Measurements from ENCODE around the gene ISL1.

ISL1 gene

GRCh38 chr5:51377151-51378060, 5.8 kb upstream of the ISL1 start:
- H3K36me3 ChIP-seq (ENCODE audit: insufficient read depth, low read length), result no peaks in the 10 kb centered on the region
- H3K4me1 ChIP-seq (ENCODE audit: insufficient read depth, low read length), result no peaks in the 10 kb centered on the region
- TF ChIP-seq EZH2 (IDR thresholded peaks at IDR 0.05; ENCODE audit: borderline replicate concordance, low read depth, low read length, severe bottlenecking) (no peak), CTCF (IDR thresholded peaks at IDR 0.05; ENCODE audit: borderline replicate concordance, extremely low read depth, low read length, poor library complexity, severe bottlenecking) (no peak)
- H4K20me1 ChIP-seq (ENCODE audit: insufficient read depth, low read length), result no peaks in the 10 kb centered on the region
- no peak for DNase-seq
- H3K27ac ChIP-seq (ENCODE audit: low read length), result no peak overlapping the region
- H3K27me3 ChIP-seq (ENCODE audit: insufficient read depth, low read length, poor library complexity), result peaks cover 10% of the 10 kb centered on the region
- no peaks in the 10 kb centered on the region for H3K9me3 ChIP-seq (ENCODE audit: insufficient read depth, low read length, severe bottlenecking)
- no peak for ATAC-seq (ENCODE audit: insufficient read depth, low read depth)
- no peak overlapping the region for H3K4me3 ChIP-seq (ENCODE audit: low read depth in 1 of 2, low read length in 2 of 2)
- H2AFZ ChIP-seq (ENCODE audit: low read depth, low read length), result no peak overlapping the region
- H3K4me2 ChIP-seq (ENCODE audit: insufficient read depth, low read length), result no peak overlapping the region
- no peaks in the 10 kb centered on the region for H3K79me2 ChIP-seq (ENCODE audit: insufficient read depth, low read length)
- H3K9ac ChIP-seq (ENCODE audit: low read depth, low read length), result no peak overlapping the region

- Histone ChIP-seq H3K4me1 (ENCODE audit: insufficient read depth, low read length) (no peaks in the 10 kb centered on the region), H3K4me3 (ENCODE audit: low read depth in 1 of 2, low read length in 2 of 2) (no peak overlapping the region), H3K4me2 (ENCODE audit: insufficient read depth, low read length) (no peak overlapping the region), H3K79me2 (ENCODE audit: insufficient read depth, low read length) (no peaks in the 10 kb centered on the region), H4K20me1 (ENCODE audit: insufficient read depth, low read length) (no peaks in the 10 kb centered on the region), H3K9ac (ENCODE audit: low read depth, low read length) (no peak overlapping the region), H3K9me3 (ENCODE audit: insufficient read depth, low read length, severe bottlenecking) (no peaks in the 10 kb centered on the region), H3K27ac (ENCODE audit: low read length) (no peak overlapping the region), H3K27me3 (ENCODE audit: insufficient read depth, low read length, poor library complexity) (peaks cover 10% of the 10 kb centered on the region), H2AFZ (ENCODE audit: low read depth, low read length) (no peak overlapping the region), H3K36me3 (ENCODE audit: insufficient read depth, low read length) (no peaks in the 10 kb centered on the region)
- no peak for ATAC-seq (ENCODE audit: insufficient read depth, low read depth)
- TF ChIP-seq EZH2 (IDR thresholded peaks at IDR 0.05; ENCODE audit: borderline replicate concordance, low read depth, low read length, severe bottlenecking), result no peak
- no peak for TF ChIP-seq CTCF (IDR thresholded peaks at IDR 0.05; ENCODE audit: borderline replicate concordance, extremely low read depth, low read length, poor library complexity, severe bottlenecking)
- DNase-seq, result no peak
These were observed 5.2 kb upstream of the ISL1 start for GRCh38 chr5:51378061-51378409.

- H3K9ac ChIP-seq (ENCODE audit: low read depth, low read length), result no peak overlapping the region
- no peaks in the 10 kb centered on the region for H3K79me2 ChIP-seq (ENCODE audit: insufficient read depth, low read length)
- no peak for TF ChIP-seq CTCF (IDR thresholded peaks at IDR 0.05; ENCODE audit: borderline replicate concordance, extremely low read depth, low read length, poor library complexity, severe bottlenecking)
- no peak for TF ChIP-seq EZH2 (IDR thresholded peaks at IDR 0.05; ENCODE audit: borderline replicate concordance, low read depth, low read length, severe bottlenecking)
- H3K27ac ChIP-seq (ENCODE audit: low read length), result no peak overlapping the region
- H3K27me3 ChIP-seq (ENCODE audit: insufficient read depth, low read length, poor library complexity), result peaks cover 10% of the 10 kb centered on the region
- ATAC-seq (ENCODE audit: insufficient read depth, low read depth), result no peak
- H3K4me2 ChIP-seq (ENCODE audit: insufficient read depth, low read length), result no peak overlapping the region
- no peak overlapping the region for H3K4me3 ChIP-seq (ENCODE audit: low read depth in 1 of 2, low read length in 2 of 2)
- H3K36me3 ChIP-seq (ENCODE audit: insufficient read depth, low read length), result no peaks in the 10 kb centered on the region
- H4K20me1 ChIP-seq (ENCODE audit: insufficient read depth, low read length), result no peaks in the 10 kb centered on the region
- no peaks in the 10 kb centered on the region for H3K9me3 ChIP-seq (ENCODE audit: insufficient read depth, low read length, severe bottlenecking)
- H3K4me1 ChIP-seq (ENCODE audit: insufficient read depth, low read length), result no peaks in the 10 kb centered on the region
- DNase-seq, result no peak
- no peak overlapping the region for H2AFZ ChIP-seq (ENCODE audit: low read depth, low read length)
These were observed 4.6 kb upstream of the ISL1 start for GRCh38 chr5:51378448-51379330.

Measured in DND-41 (cell line).